Astrocyte (in vitro differentiated cells and primary cell): ENCODE data around the gene CDH8.

ENCODE experiments used
- CTCF ChIP-seq: IDR thresholded peaks from 2 replicates; pipeline ENCODE4 v1.5.1; 2011; ENCODE audit warnings: low read depth, mild to moderate bottlenecking, inconsistent platforms, low read length, moderate library complexity; ENCODE audit not compliant: insufficient read depth
- EZH2 ChIP-seq: IDR thresholded peaks from 2 replicates; pipeline ENCODE4 v1.6.1; 2012; ENCODE audit warnings: mild to moderate bottlenecking, low read length, inconsistent platforms; ENCODE audit not compliant: insufficient read depth

DNA sequence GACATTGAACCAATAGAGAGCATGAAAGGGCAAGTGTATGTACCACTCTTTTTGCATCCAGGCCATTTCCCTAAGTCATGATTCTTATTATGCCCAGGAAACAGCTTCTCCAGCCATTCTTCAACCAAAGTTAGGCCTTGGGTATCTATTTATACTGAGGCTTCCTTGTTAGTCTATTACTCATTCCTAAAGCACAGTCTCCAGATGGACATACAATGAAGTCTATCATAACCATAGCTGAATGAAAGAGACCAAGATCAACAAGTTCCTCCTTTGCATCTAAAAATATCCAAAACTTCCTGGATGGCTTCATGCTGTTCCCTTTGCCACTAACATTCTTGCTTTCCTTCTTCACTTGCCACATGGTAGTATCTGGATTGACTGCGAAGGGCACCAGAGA lies 265.9 kb downstream of the CDH8 start:
- TF ChIP-seq EZH2 (no peak), CTCF (no peak)
